ENCODE measurements around the gene AP3D1.

AP3D1 gene

DNA sequence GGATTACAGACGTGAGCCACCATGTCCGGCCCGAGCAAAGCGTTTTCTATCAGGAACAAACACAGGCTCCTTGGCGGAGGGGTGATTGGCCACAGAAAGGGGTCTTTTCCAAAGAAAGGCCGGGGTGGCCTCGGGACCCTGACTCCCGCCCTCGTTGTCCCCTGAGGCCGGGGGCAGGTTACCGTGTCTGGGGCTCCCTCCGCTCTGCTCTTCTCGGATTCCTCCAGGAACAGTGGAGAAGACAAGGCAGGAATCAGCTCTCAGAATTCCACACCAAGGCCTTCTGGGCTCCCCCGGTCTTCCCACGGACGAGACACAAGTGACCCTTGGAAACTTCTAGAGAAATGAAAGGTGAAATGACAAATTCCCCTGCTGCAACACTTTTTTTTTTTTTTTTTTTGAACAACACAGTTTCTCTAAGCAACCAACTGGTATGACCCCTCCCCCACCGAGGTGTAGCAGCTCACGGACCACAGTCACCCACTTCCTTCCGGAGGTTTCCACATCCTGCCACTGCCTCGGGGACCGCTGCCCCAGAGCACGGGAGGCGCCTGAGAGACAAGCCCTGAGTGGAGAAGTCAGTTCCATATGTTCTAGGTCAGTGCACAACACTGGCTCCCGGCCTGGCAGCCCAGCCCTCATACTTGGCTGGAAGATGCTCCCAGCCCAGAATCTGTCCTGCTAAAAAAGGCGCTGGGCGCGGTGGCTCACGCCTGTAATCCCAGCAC is 66.2 kb downstream of the AP3D1 start:
- peak; percentile 96 for DNase-seq (ENCODE audit: low spot score)

DNA sequence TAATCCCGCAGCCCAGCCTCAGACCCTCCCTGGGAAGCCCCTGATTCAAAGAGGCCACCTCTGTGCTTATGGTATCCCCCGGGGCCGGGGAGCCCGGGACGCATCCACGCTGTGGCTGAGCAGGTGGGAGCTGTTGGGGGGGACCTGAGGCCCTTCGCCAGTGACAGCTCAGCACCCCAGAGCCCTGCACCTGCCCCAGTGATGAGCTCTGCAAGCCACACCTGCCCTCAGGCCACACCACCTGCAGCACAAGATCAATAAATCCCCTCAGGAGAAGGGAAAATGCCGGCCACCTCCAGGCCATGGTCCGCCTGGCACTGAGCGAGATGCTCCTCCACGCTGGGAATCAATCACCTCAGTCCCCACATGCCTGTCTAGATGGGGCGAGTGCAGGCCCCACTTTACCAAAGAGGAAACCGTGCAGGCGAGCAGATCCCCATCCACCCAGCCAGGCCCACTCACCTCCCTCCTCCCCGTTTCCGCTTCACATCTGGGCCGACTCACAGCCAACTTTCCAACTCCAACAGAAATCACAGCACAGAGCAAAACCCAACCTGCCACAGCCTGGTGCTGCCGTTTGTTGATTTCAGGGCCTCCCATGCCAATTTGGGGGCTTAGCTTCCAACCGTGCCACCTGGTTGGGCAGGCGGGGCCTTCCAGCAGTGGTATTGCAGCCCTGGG is 68.1 kb downstream of the AP3D1 start:
- peak; percentile 78 for DNase-seq (ENCODE audit: low spot score)

GRCh38 chr19:2081873-2082810 is 69.2 kb downstream of the AP3D1 start:
- DNase-seq (ENCODE audit: low spot score) = peak; percentile 45

DNA sequence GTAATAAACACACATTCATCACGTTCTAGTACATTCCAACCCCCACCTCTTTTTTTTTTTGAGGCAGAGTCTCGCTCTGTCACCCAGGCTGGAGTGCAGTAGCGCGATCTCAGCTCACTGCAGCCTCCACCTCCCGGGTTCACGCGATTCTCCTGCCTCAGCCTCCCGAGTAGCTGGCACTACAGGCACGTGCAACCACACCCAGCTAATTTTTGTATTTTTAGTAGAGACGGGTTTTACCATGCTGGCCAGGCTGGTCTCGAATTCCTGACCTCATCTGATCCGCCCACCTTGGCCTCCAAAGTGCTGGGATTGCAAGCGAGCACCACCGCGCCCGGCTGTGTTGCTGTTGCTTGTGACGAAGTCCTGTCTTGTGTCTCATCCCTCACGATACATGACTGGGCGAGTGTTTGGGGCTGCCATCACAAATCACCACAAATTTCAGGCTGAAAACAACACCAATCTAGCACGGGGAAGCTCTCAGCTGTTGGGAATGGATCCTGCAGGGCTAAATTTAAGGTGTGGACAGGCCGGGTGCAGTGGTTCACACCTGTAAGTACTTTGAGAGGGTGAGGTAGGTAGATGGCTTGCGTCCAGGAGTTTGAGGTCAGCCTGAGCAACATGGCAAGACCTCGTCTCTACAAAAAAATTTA is 70.9 kb downstream of the AP3D1 start:
- DNase-seq (ENCODE audit: low spot score) = no peak

DNA sequence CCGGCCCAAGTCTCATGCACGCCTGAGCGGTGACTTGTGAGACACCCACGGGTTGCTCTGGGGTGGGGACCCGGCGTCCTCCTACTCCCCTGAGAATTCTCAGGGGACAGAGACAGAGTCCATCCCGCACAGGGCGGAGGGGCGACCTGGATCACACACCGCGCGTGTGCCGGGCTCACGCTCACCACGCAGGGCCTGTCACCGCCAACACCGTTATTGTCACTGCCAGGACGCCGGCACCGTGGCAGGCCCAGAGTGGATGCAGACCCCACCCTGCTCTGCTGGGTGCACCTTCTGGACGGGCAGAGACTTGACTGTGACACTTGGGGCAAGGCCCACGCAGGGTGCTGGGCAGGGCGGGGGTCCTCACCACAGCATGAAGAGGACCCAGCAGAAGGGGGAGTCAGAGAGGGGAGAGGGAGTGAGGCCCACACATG is 71.5 kb downstream of the AP3D1 start:
- no peak for DNase-seq (ENCODE audit: low spot score)

GRCh38 chr19:2079076-2079864 is 72.1 kb downstream of the AP3D1 start:
- DNase-seq (ENCODE audit: low spot score) = no peak

DNA sequence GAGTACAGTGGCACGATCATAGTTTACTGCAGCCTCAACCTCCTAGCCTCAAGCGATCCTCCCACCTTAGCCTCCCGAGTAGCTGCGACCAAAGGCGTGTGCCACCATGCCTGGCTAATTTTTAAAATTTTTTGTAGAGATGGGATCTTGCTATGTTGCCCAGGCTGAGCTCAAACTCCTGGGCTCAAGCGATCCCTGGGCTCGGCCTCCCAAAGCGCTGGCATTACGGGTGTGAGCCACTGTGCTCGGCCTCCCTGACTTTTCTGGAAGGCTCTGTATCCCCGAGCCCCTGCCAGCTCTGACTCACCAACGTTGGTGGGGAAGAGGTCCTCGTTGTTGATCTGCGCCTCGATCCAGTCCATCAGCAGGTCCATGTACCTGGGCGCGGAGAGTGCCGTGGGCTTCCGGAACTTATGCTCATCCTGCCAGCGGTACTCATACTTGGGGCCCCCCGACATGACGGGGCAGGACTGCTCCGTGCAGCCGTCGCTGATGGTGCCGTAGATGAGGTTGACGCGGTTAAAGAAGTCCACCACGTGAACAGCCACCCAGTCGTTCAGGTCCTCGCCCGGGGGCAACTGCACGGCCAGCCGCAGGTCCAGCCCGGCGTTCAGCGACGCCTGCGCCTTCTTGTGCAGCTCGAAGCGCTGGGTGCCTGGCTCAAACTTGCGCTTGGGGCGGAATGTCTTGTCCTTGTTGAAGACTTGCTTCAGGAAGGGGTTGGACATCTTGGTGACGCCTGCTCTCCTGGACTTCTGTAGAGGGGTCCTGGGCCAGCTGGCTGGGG is 73.3 kb downstream of the AP3D1 start:
- no peak for DNase-seq (ENCODE audit: low spot score)

DNA sequence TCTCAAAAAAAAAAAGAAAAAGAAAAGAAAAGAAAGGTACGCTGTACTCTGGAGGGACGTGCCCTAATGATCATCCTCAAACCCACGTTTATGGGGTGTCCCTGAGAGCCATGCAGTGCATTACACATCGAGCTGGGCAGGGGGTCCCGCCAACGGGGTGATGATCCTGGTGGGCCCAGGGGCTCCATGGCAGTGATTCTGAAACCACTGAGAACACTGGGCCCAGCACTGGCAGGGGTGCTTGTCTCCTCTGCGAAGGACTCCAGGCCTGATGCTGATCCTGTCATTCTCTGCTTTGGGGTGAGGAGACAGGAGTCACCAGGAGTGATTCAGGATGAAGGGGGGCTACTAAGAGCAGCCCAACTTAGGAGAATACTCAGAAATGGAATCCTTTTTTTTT is 74.0 kb downstream of the AP3D1 start:
- DNase-seq (ENCODE audit: low spot score) = no peak

- no peak for DNase-seq (ENCODE audit: low spot score)
Observed at GRCh38 chr19:2076526-2076944, 74.8 kb downstream of the AP3D1 start.

DNA sequence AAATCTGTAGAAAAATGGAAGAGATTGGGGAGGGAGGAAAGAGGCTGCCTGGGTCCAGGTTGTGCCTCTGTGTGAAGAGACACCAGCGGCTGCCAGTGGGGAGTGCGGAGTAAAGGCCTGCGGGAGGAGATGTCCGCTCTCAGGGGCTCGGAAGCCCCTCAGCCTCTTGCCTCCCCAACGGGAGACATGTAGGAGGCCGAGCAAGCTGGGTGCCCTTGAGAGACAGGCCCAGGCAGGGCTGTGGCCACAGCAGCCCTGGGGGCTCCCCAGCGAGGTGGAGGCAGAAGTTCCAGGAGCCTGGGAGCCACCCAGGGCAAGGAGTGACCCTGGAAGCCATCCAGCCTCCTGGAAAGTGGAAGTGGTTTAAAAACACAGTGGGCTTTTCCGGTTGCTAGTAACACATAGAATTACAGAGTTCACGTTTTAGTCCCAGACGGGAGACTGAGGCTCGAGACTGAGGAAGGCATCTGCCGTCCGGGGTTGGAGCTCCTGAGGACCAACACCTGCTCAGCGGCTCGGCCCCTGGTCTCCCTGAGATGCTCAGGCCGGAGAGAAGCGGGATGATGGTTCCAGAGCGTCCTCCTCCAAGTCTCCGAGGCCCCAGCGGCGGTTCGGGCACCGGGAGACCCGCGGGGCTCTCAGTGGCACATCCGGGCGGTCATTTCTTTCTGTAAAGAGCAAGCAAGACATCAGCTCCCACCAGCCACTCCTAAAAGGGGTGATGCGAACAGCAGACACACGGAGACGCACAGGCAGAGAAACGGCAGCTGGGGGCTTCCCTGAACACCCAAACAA is 78.4 kb downstream of the AP3D1 start:
- no peak for DNase-seq (ENCODE audit: low spot score)

DNA sequence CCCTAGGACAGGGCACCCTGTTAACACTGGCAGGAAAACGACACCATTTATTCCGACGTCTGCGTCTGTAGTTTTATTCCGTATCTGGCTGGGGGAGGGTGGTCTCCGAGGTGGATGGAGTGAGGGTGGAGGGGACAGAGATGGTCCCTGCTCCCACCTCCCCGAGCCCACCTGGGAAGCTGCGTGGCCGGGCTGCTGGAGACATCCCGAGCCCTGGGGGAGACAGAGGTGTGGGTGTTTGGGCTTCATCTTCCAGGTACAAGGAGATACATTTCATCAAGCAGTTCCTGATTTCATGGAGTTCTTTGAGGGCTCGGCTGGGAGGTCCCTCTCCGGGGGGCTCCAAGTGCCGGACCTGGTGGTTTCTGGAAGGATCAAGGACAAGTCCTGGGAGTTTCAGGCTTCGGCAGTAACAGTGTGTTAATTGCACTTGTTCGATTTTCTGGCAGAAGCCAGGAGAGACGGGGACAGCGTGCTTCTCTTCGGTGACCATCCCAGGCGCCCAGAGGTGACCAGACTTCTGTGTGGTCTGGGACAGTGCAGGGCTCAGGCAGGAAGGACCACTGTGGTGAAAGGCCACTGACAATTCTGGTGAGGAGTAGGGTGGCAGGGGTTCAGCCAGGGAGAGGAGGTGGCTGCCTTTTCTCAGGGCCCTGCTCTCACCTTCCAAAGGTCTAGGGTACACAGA is 80.2 kb downstream of the AP3D1 start:
- no peak for DNase-seq (ENCODE audit: low spot score)

DNA sequence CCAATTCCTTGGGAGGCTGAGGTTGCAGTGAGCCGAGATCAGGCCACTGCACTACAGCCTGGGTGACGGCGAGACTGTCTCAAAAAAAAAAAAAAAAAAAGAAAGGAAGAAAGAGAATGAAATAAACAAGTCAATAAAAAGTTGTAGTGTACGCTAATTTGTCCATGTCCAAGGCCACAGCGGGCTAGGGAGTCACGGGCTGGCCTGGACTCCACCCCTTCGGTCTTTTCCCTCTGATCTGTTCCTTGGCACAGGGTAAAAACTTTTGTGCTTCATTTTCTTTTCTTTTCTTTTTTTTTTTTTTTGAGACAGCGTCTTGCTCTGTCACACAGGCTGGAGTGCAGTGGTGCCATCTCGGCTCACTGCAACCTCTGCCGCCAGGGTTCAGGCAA is 80.9 kb downstream of the AP3D1 start:
- no peak for DNase-seq (ENCODE audit: low spot score)

DNA sequence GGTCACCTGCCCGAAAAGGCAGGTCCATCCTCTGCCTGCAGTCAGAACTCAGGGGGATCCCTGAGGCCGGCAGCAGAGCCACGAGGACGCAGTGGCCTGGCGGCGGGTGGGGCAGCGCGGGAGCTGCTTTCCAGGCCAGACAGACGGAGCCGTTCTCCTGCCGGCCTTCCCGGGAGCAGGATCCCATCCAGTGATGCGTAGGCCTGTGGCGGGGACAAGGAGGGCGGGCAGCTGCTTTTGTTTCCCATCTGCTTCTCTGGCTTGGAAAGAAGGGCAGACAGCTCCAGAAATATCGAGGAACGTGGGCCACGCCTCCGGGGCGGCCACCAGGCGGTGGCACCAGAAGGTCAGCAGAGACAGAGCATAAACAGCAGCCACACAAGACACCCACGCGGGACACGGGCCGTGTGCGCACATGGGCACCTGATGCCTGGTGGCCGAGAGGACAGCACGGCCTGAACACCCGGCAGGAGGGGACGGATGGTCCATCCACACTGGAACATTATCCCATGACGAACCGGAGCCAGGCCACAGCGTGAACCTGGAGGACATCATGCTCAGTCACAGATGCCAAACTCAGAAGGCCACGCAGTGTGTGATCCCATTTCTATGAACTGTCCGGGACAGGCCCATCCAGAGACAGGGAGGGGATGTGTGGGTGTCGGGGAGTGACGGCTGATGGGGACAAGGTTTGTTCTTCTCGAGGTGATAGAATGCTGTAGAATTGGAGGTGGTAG is 86.4 kb downstream of the AP3D1 start:
- DNase-seq (ENCODE audit: low spot score) = no peak

DNA sequence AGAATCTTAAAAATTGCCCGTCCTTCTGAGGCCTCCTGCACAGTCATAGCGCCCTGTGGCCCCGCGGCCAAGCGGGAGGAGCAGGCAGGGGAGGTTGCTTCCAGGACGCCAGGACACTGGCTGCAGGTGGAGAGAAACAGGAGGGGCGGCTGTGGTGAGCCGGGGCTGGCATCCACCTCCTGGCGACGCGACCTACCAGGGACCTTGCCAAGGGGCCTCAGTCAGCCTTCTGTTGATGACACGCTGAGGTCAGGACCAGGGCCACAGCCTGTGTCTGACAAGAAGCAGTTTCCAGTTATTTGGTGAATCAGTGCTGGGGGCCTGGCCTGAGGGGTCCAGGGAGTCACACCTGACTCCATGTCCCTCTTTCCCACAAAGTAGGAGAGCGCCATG is 87.0 kb downstream of the AP3D1 start:
- DNase-seq (ENCODE audit: low spot score) = no peak

DNA sequence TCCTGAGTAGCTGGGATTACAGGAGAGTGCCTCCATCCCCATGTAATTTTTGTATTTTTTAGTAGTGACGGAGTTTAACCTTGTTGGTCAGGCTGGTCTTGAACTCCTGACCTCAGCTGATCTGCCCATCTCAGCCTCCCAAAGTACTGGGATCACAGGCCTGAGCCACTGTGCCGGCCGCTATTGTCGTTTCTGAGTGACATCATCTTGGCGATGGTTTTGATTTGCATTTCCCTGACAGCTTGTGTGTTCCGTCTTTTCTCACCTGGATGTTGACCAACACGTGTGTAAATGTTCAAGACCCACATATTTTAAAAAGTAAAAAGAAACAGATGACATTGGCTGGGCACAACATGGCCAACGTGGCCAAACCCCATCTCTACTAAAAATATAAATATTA is 87.5 kb downstream of the AP3D1 start:
- no peak for DNase-seq (ENCODE audit: low spot score)

- no peak for DNase-seq (ENCODE audit: low spot score)
Observed at GRCh38 chr19:2062770-2063169, 88.6 kb downstream of the AP3D1 start.

GRCh38 chr19:2062389-2062729 is 89.0 kb downstream of the AP3D1 start:
- DNase-seq (ENCODE audit: low spot score) = no peak
